Erythroblast (primary cell): Measurements from ENCODE around the gene PLEKHM3.

Source experiments
- DNase-seq, 2 experiments: peaks; one replicate each; lab custom pipeline; 2025; lab: John Stamatoyannopoulos, UW
- GATA1 ChIP-seq: IDR thresholded peaks from 2 replicates; pipeline ENCODE4 v1.6.1; 2011; ENCODE audit warnings: low read depth, mild to moderate bottlenecking, control low read depth, low read length, moderate library complexity
- POLR2A ChIP-seq: IDR thresholded peaks from 2 replicates; pipeline ENCODE4 v1.6.1; 2011; ENCODE audit warnings: mild to moderate bottlenecking, low read length

Gene PLEKHM3, protein sequence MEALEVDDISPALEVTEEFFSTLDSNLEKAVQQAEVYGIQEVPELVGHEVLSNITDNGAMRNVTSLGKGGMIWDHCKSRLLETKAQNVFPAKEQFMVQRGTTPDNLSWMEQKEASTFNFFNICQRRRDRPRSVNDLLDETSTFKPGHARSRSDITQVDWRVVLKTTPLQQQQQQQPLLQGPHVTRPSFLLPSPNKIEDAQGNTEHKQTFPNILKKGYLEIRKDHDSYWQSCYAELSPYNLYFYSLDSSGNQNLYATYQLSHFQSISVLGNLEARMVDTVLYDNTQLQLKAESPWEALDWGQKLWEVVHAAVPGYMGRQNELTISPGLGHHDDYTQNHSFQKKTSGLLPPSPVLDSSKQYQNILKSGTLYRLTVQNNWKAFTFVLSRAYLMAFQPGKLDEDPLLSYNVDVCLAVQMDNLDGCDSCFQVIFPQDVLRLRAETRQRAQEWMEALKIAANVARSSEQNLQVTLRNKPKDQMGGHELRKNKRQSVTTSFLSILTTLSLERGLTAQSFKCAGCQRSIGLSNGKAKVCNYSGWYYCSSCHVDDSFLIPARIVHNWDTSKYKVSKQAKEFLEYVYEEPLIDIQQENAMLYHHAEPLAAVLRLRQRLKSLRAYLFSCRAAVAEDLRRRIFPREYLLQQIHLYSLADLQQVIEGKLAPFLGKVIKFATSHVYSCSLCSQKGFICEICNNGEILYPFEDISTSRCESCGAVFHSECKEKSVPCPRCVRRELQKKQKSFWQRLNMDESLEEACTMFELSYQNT

DNA sequence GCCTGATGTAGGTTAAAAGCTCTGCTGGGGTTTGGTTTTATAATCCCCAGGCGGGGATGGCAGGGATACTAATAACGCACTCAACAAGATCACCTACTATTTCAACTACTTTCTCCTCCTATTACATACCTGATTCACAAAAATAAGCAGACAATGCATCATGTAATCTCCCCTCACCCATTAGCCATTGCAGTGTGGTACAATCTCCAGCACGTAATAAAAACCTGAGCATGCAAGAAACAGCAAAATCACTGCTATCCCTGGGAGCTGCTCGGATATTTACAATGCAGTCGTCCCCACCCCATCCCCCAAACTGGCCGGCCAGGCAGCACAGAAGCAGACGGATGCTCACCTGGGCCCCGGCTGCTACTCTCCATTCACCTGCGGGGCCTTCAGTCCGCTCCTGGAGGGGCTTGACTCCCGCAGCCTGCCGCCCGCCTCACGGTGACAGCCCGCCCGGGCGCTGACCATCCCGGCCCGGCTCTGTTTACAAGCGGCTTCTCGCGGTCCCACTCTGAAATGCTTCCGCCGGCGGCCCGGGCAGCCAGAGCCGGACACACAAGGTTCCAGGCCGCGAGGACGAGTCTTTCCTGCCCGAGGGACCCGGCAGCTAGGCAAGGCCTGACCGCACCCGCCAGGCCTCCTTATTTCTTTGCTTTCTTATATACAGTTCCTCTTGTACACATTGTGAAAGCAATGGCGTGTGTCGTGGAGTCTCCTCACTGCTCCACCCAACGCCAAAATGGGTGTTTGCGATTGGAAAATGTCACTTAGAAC is at the start of gene PLEKHM3:
PLEKHM3 (minus strand) TSS at position 491 of the 777 bp plus-strand sequence. CDS start 23,888 bp downstream, outside the sequence.
- peak; percentile 92 to 93 for DNase-seq
- peak; percentile 79 for TF ChIP-seq POLR2A
- TF ChIP-seq GATA1, result no peak

- TF ChIP-seq POLR2A (no peak), GATA1 (no peak)
- no peak for DNase-seq
Observed at GRCh38 chr2:208074610-208075356, 49.5 kb upstream of the PLEKHM3 start.

GRCh38 chr2:208072250-208072892 is 47.0 kb upstream of the PLEKHM3 start:
- peak; percentile 79 to 88 for DNase-seq
- no peak for TF ChIP-seq POLR2A
- no peak for TF ChIP-seq GATA1

DNA sequence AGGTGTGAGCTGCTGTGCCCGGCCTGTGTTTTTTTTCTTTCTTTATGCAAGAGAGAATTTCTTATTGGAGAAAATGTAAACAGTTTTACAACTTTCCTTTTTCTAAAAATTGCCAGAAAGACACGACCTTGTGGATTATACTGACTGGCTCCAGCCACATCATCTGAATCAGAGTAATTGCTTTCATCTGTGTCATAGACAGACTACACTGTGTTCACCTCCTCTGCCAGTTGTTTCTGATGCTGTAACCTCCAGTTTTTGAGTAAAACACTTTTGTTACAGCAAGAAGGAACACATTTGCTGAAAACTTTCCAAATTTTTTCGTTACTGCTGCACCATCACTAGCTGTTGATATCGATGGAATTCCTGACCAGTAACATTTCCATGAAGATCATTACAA is 43.9 kb upstream of the PLEKHM3 start:
- DNase-seq, result no peak

GRCh38 chr2:208066016-208066415 is 40.7 kb upstream of the PLEKHM3 start:
- TF ChIP-seq GATA1 (no peak), POLR2A (no peak)
- no peak for DNase-seq

More for the DNA sequence above, 43.9 kb upstream of the PLEKHM3 start:
- no peak for TF ChIP-seq POLR2A
- TF ChIP-seq GATA1, result no peak

DNA sequence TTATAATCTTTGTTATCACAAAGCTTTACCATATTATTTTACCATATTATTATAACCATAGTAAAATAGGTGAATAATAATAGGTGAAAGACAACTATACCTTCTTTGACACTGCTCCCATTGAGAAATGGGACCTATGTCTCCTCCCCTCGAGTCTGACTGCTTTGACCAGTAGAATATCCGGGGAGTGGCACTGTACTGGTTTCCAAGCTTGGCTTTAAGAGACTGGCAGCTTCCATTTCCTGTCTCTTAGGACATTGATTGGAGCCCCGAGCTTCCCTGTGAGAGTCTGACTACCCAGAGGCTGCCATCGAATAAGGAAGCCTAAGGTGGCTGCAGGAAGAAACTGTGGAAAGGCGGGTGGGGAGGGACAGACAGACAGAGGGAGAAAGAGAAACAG is 40.1 kb upstream of the PLEKHM3 start:
- DNase-seq, result no peak
- no peak for TF ChIP-seq POLR2A
- no peak for TF ChIP-seq GATA1

DNA sequence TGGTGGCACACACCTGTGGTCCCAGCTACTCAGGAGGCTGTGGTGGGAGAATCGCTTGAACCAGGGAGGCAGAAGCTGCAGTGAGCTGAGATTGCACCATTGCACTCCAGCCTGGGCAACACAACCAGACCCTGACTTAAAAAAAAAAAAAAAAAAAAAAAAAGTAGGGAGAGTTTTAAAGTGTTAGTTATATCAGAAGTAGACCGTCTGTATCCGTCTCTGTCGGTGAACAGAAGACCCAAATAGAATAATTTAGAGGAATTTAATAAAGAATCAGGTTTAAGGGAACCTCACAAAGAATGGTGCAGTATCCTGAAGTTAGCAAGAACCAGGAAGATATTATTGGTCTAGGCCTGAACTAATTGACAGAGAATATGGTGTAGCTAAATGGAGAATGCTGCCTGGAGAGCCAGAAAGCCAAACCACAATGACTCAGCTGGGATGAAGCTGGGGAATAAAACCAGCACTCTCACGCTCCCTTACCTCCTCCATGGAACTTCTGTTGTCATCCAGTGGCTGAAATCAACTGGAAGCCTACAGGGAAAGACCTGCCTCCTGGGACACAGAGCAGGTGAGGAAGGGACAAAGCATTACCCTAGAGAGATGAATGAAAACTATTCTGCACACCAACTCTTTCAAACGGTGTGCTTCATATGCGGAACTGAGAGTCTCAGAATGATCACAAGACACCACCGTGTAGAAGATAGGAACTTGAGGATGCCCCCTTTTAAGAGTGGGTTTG is 39.1 kb upstream of the PLEKHM3 start:
- DNase-seq, result peak; percentile 78 to 80
- TF ChIP-seq GATA1 (no peak), POLR2A (no peak)

DNA sequence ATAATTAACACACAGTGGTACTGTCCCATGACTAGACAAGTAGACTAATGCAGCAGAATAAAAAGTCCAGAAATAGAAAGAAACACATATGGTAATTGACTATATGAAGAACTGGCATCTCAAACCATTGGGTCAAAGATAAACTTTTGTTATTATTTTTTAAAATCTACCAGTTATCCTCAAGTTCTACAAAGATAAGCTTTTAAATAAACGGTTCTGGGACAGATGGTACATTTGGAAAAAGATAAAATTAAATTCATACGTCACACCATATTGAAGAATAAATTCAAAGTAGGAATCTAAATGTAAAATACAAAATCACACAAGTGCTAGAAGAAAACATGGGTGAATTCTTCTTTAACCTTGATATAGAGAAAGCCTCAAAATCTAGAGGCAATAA is 37.6 kb upstream of the PLEKHM3 start:
- DNase-seq, result peak; percentile 53 to 63
- no peak for TF ChIP-seq GATA1
- no peak for TF ChIP-seq POLR2A

DNA sequence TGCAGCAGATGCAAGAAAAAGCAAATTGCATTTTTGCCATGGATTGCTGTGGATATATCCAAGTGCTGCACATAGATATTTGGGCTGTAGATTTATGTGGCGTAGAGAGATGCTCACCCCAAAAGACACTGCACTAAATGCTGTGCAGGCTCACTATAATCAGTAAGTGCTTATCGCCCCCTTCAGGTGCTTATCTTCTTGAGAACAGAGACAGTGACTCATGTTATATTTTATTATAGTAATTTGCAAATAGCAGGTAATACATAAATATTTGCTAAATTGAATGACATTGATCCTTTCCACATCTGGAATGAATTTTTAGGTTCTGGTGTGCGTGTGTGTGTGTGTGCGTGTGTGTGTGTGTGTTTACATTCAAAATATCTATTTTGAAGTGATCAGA is 36.8 kb upstream of the PLEKHM3 start:
- no peak for TF ChIP-seq GATA1
- TF ChIP-seq POLR2A, result no peak
- peak; percentile 80 to 91 for DNase-seq

- DNase-seq, result no peak
- no peak for TF ChIP-seq GATA1
- TF ChIP-seq POLR2A, result no peak
Observed at GRCh38 chr2:208057108-208057507, 31.8 kb upstream of the PLEKHM3 start.

GRCh38 chr2:208049441-208049840 is 24.1 kb upstream of the PLEKHM3 start:
- no peak for DNase-seq
- TF ChIP-seq GATA1 (no peak), POLR2A (no peak)

DNA sequence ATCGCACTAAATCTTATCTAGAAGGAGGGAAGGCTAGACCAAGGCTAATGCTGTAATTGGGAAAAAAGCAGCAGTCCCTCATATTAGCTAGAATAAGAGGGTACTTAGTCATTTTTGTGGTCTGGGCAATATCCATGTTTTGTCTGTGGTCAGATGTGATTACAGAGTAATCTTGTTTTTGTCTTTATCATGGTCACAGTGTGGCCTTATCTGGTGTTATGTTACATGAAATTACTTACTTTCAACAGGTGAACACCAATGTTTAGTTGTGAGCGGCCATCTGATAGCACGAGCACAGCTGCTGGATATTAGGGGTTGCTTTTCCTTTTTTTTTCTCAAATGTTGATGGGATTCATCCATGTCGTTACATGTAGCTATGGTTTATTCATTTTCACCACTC is 23.7 kb upstream of the PLEKHM3 start:
- peak; percentile 18 to 55 for DNase-seq
- TF ChIP-seq GATA1, result no peak
- no peak for TF ChIP-seq POLR2A

DNA sequence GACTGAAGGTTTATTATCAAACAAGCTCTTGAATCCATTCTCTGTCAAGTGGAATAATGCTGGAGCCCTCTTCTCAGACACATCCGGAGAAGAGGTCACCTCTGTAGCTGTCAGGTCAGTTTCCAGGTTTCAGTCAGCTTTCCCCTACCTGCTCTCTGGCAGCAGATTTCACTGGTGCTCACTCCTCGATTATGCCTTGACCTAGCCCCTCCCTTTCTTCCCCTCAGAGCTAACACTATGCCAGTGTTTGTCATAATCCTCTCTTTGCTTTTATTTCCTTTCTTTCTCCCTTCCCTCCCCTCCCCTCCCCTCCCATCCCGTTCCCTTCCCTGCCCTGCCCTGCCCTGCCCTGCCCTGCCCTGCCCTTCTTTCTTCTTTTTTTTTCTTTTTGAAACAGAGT is 22.5 kb upstream of the PLEKHM3 start:
- no peak for TF ChIP-seq GATA1
- TF ChIP-seq POLR2A, result no peak
- no peak for DNase-seq
